Stromal cell of bone marrow (primary cell): Measurements from ENCODE around the gene EGFL7.
"Not testable (repeated sequence)": the region's sequence is repeated elsewhere in the genome, so short reads cannot be mapped to it uniquely, and the experiment has no call there.

Experiments used
- DNase-seq: peaks from one replicate; pipeline ENCODE4 v3.0.0-alpha.2; 2012; ENCODE audit warnings: low read depth

EGFL7 gene

GRCh38 chr9:136624184-136624951 is 38.3 kb upstream of the EGFL7 start:
- no peak for DNase-seq

DNA sequence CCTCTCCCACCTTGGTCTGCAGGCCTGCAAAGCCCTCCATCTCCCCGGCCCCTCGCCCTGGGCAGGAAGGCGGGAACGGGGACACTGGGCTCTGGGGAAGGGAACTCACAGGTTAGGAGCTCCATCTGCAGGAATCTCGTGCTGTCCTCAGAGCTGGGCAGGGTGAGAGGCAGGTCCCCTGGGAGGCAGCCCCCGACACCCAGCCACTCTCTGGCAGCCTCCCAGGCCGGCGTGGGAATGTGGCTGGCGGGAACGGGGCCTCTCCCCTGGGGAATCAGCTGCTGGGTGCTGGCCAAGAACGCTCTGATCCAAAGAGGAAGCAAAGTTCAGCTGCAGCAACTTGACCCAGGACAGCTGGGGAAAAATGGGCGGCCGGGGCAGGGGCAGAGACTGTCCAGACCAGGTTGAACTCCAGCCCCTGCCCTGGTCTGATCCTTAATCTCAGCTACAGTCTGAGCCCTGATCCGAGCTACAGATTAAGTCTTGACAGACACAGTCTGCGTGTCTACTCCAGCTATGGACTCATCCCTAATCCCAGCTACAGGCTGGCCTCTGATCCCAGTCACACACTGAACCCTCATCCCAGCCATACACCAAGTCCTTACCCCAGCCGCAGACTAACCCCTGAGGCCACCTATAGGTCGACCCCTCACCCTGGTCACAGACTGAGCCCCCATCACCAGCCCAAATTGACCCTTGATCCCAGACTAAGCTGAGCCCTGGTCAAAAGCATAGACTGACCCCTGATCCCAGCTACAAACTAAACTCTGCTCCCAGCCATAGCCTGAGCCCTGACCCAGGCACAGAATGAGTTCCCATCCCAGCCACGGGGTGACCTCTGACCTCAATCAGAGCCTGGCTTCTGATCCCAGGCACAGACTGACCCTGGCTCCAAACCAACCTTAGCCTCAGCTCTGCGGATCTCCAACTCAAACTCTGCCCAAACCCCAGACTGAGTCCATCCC is 37.3 kb upstream of the EGFL7 start:
- DNase-seq: no peak

DNA sequence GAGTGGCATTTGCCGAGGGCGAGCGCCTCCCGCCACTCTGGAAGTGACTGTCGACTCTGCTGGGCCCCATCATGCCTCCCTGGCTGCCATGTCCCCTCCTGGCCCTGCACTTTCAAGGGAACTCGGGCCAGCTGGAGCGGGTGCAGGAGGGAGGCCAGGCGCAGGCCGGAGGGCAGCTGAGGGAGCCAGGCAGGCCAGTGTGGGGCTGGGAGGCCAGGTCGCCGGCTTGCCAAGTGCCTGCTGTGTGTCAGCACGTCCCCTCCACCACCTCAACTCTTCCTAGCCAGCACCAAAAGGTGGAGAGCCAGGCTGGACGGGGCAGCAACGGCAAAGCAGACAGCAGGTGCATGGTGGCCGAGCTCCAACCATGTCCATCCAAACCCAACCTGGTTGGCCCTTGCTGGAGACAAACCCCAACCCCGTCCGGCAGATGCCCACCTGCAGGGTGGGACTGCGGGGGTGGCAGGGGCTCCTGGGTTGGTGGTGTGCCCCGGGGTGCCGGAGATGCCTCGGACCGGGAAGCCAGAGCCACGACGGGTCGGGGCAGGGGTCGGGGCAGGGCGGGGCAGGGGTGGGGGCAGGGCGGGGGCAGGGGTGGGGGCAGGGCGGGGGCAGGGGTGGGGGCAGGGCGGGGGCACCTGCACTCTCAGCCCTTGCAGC is 36.5 kb upstream of the EGFL7 start:
- no peak for DNase-seq

DNA sequence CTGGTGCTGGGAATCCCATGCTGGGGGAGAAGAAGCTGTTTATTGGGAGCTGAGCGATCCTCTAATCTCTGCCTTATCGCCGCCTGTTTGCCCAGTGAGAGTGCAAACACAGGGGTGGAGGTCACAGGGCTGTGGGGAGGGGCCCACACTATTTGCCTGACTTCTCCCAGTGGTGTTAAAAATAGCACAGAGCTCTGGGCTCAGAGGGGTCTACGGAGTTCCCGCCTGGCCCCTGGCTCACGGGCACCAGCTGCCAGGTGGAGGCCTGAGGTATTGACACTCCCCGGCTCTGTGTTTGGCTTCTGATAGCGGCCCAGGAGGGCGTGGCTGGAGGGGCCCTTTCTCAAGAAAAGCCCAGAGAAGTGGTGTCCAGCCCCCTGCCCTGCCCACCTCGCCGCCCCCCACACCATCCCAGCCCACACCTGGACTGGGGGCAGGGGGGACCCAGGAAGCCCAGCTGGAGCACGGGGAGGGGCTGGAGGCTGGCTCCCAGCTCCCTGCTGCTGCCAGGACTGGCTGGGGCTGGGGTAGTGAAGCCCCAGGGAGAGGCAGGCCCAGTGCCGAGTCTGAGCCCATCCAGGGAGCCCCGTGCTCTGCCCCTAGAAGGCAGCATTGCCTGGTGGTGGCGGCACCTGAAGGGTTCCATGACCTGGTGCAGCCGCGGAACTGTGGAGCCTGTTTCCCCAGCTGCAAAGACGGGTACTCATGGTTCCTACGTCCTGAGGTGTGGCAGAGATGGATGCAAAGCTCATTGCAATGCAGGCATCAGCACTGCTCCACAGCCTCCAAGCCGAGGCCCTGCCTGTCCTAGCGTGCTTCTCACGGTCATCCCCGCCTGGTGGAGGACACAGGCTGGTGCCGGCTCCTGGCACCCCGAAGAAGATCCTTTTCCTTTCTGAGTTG is 35.7 kb upstream of the EGFL7 start:
- DNase-seq: no peak

GRCh38 chr9:136627703-136628102 is 35.0 kb upstream of the EGFL7 start:
- DNase-seq: no peak

DNA sequence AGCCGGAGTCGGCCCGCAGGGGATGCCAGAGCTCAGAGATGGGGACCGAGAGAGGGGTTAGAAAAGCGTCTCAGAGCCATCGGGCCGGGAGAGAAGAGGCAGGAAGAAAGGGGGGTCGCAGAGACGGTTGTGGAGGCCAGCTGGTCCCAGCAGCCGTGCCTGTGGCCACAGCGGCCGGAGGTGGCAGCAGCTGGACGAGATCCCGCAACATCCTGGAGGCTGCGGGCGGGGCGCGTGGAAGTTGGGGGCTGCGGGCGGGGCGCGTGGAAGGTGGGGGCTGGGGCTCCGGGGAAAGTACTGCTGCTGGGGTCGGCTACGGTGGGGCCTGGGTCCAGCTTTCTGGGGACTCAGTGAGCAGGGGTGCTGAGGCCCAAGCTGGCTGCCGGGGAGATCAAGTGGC is 34.4 kb upstream of the EGFL7 start:
- DNase-seq: no peak

- DNase-seq: no peak
These were observed 33.5 kb upstream of the EGFL7 start for GRCh38 chr9:136629001-136629878.

- DNase-seq: no peak
These were observed 32.6 kb upstream of the EGFL7 start for GRCh38 chr9:136629879-136630661.

DNA sequence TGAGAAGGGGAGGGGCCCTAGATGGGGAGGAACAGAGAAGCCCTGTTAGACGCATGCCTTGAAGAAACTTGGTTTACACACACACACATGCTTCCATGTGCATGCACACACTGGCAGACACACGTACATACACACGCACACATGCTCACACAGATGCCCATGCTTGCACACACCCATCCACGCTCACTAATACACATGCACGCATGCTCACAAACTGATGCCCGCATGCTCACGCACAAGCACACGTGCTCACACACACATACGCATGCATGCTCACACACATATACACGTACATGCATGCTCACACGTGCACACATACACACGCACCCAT is 32.1 kb upstream of the EGFL7 start:
- no peak for DNase-seq

DNA sequence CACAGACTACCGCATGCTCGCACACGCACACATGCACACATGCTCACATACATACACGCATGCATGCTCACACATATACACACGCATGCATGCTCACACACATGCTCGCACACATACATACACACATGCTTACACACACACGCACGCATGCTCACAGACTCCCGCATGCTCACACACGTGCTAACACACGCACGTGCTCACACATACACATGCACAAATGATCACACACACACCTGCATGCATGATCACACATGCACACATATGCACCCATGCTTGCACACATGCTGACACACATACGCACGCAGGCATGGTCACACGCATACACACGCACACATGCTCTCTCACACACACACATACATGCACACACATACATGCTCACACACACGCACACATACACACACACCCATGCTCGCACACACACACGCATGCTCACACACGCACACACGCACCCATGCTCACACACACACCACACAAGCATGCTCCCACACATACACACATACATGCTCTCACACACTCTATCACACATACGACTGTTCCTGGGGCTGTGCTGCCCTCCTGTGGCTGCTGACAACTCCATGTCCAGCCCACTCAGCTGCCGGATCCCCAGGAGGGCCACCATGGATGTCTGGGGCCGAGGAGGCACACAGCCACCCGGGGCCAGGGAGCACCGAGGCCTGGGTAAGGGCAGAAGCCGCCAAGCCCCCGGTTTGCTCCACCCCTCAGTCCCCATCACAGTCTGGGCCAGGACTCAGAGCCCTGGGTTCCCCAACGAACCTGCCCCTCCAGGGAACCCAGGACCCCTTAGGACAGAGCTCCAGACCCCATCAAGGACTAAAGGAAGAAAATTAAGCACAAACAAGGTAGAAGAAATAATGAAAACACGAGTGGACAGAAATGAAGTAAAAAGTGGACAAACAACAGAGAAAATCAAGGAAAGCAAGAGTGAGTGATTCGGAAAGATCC is 31.4 kb upstream of the EGFL7 start:
- peak; percentile 57 for DNase-seq

GRCh38 chr9:136632072-136632471 is 30.6 kb upstream of the EGFL7 start:
- DNase-seq: not testable (repeated sequence)

DNA sequence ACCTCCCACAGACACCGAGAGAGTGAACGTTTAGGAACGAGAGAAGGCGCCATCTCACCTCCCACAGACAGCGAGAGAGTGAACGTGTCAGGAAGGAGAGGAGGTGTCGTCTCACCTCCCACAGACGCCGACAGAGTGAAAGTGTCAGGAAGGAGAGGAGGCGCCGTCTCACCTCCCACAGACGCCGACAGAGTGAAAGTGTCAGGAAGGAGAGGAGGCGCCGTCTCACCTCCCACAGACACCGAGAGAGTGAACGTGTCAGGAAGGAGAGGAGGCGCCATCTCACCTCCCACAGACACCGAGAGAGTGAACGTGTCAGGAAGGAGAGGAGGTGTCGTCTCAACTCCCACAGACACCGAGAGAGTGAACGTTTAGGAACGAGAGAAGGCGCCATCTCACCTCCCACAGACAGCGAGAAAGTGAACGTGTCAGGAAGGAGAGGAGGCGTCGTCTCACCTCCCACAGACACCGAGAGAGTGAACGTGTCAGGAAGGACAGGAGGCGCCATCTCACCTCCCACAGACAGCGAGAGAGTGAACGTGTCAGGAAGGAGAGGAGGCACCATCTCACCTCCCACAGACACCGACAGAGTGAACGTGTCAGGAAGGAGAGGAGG is 30.1 kb upstream of the EGFL7 start:
- DNase-seq: not testable (repeated sequence)

DNA sequence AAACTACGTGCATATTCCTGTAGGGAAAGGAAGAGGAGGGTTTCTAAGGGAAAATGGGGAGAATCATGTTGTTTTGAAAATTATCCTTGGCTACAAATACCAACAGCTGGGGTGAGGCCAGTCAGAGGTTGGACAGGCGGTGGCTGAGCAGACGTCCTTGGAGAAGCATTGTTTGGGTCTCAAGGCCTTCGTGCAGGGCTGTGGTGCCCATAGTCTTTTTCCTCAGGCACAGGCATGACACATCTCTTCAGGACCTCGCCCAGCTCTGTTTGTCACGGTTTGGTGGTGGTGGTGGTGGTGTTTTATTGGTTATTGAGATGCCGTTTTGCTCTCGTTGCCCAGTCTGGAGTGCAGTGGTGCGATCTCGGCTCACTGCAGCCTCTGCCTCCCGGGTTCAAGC is 27.8 kb upstream of the EGFL7 start:
- no peak for DNase-seq

DNA sequence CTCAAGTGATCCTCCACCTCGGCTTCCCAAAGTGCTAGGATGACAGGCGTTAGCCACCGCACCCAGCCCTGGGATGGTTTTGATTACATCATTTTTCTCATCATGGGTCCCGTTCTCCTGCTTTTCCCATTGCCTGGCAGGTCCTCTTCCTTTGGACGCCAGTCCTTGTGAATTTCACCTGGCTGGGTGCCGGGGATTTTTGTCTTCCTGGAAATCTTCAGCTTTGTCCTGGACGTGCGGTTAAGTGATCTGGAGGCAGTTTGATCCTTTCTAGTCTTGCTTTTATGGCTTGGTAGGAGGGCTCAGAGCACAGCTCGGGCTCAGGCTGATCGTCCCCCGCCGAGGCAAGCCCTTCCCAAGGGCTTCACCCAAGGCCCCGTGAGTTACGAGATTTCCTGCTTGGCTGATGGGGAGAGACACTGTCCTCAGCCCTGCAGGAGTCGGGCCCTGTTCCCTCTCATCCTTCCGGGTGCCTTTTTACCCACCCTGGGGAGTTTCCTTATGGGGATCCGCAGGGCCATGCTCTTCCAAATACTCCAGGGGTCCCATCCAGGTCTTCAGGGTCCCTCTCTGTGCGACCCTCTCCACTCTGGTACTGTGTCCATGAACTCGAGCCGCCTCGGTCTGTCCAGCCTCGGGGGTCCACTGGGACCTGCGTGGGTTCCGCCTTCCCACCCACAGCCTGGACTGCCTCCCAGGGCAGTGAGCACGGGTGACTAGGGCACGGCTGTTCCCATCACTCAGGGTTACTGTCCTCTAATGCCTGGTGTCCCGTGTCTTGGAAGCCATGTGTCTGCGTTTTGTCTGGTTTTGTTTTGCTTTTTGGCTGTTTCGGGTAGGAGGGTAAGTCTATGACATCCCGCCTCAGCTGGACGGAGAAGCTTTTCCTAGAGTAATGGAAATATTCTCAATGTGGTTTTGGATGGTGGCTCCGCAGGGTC is 22.3 kb upstream of the EGFL7 start:
- no peak for DNase-seq

GRCh38 chr9:136642439-136642921 is 20.2 kb upstream of the EGFL7 start:
- DNase-seq: no peak

DNA sequence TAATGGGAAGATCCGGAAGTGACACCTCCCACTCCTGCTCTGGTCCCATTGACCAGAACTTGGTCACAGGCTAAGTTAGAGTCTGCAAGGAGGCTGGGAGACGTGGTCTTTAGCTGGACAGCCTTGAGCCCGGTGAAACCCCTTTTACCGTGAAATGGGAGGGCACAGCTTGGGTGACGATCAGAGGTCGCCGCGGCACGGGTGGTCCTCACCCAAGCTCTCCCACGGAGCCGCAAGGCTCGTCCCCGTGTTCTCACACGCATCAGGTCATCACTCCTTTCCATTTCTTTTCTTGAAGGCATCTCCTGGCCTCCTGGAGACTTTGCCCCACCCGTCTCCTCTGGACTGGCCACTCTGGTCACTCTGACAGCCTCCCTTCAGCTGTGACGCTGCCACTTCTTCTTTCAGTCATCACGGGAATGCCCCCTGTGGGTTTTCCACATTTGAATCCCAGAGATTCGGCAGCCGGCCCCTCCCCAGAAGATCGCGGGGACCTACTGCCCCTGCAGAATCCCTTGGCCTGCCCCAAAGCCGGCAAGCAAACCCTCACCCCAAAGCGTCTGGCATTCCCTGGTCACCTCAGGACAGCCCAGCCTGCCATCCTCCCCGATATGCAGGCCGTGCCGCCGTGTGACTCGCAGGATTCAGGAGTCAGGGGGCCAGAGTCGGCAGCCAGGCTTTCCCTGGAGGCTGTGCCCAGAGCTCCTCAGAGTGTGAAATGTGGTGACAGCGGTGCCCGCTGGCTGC is 18.9 kb upstream of the EGFL7 start:
- no peak for DNase-seq

DNA sequence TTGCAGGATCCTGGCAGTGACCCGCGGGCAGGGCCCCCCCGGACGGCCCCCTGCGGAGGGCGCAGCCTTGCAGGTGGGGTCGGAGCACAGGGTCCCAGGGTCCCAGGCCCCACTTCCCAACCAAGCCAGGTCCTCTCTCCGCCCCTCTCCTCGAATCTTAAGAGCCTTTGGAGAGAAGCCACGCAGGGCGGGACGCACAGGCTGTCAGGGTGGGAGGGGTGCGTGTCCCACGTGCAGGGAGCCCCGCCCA is 18.4 kb upstream of the EGFL7 start:
- peak; percentile 40 for DNase-seq
